GM18861 (cell line): ENCODE data around the gene OR10A5.
A peak's percentile ranks its signal among the peaks of the same experiment; 100 is the strongest.
"Not testable (repeated sequence)": the region's sequence is repeated elsewhere in the genome, so short reads cannot be mapped to it uniquely, and the experiment has no call there.

Experiments used
- ATAC-seq: cut with Tn5 transposase; IDR thresholded peaks from one replicate; pipeline ENCODE4 v1.9.1; 2021; ENCODE audit not compliant: unreplicated experiment

The OR10A5 gene

GRCh38 chr11:6845383-6845782 lies at the start of gene OR10A5:
Gene OR10A5 (plus strand): TSS chr11:6845683. CDS start chr11:6845683, 0 bp downstream.
- ATAC-seq = no peak

GRCh38 chr11:6799402-6799801 lies 46.1 kb upstream of the OR10A5 start, which contains the start of gene OR6A2:
Gene OR6A2 (minus strand): TSS chr11:6799689. CDS start chr11:6795708, 3,981 bp downstream.
- no peak for ATAC-seq

DNA sequence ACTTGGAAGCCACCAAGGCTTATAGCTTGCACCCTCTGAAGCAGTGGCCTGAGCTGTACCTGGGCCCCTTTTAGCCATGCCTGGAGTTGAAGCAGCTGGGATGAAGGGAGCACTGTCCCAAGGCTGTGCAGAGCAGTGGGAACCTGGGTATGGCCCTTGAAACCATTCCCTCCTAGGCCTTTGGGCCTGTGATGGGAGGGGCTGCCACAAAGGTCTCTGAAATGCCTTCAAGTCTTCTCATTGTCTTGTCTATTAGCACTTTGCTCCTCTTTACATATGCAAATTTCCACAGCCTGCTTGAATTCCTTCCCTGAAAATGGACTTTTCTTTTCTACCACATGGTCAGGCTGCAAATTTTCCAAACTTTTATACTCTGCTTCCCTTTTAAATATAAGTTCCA lies 44.4 kb upstream of the OR10A5 start:
- ATAC-seq = not testable (repeated sequence)

DNA sequence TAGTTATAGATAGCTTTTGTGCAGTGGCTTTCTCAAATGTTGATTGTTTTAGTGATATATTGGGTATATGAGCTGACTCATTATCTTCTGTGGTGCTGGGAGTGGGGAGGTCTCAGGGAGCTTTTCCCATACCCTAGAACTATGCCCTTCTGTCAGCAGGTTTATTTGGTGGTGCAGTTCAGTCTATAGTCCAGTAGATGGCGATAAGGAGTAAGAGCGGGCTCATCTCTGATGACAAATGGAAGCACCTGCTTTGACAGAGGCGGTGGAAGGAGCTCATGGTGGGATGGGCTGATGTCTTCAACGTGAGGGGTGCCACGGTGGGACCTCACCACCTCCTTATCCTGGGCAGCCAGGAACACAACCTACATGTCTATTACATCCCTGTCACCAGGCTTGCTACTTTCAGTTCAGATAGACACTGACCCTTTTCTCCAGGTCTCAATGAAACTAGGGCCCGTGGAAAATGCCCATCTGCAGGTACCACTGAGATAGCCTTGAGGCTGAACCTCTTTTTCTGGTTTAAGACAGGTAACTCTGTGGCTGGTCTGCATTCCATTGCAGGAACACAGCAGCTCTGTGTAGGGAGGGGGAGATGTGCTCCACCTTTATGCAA lies 33.0 kb upstream of the OR10A5 start:
- ATAC-seq = peak; percentile 48

GRCh38 chr11:6813656-6814055 lies 31.8 kb upstream of the OR10A5 start:
- ATAC-seq = no peak

GRCh38 chr11:6817694-6818093 lies 27.8 kb upstream of the OR10A5 start:
- ATAC-seq = no peak

- no peak for ATAC-seq
Measured at GRCh38 chr11:6818967-6819366, 26.5 kb upstream of the OR10A5 start.

GRCh38 chr11:6824136-6824823 lies 21.2 kb upstream of the OR10A5 start:
- ATAC-seq = no peak

DNA sequence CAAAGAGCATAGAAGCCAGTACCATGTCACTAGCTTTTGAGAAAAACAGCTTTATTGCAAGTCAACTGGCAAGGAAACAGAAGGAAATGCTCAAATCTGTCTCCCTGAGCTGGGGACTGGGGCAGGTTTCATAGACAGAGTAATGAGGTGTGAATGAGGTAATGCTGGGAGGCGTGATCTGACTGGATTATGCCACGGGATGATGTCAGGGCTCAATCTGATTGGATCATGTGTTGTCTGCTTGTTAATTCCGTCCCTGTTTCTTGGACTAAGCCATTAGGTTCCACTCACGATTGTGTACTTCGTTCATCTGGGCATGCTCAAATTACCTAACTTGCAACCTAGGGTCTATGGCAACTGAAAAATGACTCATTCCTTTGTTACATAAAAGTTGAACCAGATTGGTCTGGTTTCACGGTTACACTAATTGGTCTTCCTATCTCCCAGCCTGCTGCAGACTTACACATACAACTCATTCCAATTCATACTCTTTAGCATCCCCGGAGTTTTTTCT lies 20.2 kb upstream of the OR10A5 start:
- ATAC-seq = no peak

GRCh38 chr11:6828103-6828502 lies 17.4 kb upstream of the OR10A5 start:
- no peak for ATAC-seq

DNA sequence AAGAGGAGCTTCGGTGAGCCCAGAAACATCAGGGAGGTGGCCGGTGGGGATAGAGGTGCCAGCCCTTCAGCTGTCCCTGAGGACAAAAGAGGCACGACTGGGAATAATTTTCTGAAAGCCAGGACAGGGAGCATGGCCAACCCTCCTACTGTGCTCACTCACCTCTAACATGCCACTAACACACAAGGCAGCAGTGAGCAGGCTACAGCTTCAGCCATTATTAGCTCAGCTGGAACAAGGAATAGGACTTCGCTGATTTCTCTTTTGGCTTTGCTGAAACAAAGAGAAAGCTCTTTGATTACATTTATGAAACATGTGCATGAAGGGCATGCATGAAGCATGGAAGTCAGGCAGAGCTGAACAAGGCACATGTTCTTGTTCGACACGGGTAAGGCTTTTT lies 12.1 kb upstream of the OR10A5 start:
- no peak for ATAC-seq

GRCh38 chr11:6834021-6834420 lies 11.5 kb upstream of the OR10A5 start:
- no peak for ATAC-seq

DNA sequence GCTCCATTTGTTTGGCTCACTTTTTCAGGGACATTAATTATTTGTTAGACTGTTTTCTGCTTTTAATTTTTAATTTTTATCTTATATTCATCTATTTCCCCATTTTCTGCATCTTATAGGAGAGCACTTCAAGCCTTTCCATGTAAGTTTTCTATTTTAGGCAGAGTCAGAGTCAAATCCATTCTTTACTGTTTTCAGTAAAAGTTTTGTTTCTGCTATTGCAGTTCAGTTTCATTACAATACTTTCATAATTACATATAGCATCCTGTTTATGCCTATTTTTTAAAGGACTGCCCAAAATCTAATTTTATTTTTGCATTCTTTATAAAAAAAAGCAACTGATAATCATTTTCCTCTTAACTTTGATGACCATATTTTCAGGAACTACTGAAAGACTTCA lies 3.8 kb upstream of the OR10A5 start:
- ATAC-seq = no peak

- no peak for ATAC-seq
Measured at GRCh38 chr11:6843670-6844069, 1.8 kb upstream of the OR10A5 start.

DNA sequence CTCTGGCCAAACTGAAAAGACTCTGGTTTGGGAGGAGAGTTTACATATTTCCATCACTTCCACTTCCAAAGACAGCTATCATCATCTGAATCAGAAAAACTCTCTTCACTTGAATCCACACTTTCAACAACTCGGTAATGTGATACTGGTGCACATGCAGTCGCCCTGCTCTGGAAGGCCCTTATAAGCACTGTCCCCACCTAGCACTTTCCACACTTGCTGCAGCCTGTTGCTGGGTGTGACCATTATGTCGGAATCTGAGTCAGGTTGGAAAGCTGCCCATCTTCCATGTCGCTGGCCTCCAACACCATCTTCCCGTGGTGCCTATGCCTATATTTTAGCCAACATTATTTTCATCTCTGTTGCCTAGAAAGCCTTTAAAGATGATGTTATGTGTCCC lies 1.1 kb upstream of the OR10A5 start:
- no peak for ATAC-seq

- ATAC-seq = no peak
Measured at GRCh38 chr11:6850526-6850925, 5.0 kb downstream of the OR10A5 start.

DNA sequence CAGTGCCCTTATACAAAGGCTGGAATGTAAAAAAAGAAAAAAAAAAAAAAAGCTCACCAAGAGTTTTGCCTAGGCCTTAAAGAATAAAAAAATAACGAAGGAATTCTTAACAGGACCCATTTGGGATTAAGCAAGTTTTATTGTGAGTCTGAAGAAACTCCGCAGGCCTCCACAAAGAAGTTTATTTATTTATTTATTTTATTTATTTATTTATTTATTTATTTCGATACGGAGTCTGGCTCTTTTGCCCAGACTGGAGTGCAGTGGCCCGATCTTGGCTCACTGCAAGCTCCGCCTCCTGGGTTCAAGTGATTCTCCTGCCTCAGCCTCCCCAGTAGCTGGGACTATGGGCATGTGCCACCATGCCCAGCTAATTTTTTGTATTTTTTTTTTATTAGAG lies 9.3 kb downstream of the OR10A5 start:
- ATAC-seq = not testable (repeated sequence)

GRCh38 chr11:6855971-6856541 lies 10.6 kb downstream of the OR10A5 start:
- no peak for ATAC-seq

DNA sequence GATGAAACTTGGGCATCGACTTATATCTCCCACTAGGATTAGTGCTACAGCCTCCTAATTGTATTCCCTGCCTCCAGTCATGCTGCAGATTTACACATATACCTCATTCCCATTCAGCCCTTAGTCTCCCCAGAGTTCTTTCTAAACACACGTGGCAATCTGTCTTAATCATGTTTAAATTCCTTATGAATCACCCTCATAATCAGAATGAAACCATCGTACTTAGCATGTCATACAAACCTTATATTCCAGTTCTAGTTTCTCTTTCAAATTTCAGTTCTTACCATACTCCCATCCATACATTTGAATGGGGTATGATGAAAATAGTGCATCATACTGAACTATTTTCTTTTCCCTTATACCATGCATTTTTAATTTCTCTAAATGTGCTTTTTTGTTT lies 11.4 kb downstream of the OR10A5 start:
- no peak for ATAC-seq

GRCh38 chr11:6862961-6863360 lies 17.5 kb downstream of the OR10A5 start, which contains the start of gene OR10A2:
Gene OR10A2 (plus strand): TSS chr11:6863057. CDS start chr11:6869755, 6,698 bp downstream.
- no peak for ATAC-seq

GRCh38 chr11:6864438-6864837 lies 19.0 kb downstream of the OR10A5 start:
- ATAC-seq = no peak

DNA sequence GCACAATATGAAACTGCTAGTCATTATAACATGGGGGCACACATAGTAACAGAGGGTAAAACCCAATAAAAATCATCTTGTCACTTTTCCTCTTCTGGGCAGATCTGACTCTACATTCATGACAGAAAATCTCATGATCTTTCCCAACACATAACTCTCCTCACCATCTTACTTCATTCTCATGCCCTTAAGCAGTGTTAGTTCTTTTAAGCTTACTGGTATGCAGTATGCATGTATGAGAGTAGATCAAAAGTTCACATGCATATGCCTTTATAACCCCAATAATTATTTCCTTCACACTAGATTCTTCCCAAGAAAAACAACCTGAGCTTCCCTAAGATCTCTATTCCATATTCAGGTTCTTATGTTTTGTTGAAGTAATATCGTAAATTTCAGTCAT lies 25.8 kb downstream of the OR10A5 start:
- ATAC-seq = no peak
